Measurements from ENCODE around the gene KCP.

DNA sequence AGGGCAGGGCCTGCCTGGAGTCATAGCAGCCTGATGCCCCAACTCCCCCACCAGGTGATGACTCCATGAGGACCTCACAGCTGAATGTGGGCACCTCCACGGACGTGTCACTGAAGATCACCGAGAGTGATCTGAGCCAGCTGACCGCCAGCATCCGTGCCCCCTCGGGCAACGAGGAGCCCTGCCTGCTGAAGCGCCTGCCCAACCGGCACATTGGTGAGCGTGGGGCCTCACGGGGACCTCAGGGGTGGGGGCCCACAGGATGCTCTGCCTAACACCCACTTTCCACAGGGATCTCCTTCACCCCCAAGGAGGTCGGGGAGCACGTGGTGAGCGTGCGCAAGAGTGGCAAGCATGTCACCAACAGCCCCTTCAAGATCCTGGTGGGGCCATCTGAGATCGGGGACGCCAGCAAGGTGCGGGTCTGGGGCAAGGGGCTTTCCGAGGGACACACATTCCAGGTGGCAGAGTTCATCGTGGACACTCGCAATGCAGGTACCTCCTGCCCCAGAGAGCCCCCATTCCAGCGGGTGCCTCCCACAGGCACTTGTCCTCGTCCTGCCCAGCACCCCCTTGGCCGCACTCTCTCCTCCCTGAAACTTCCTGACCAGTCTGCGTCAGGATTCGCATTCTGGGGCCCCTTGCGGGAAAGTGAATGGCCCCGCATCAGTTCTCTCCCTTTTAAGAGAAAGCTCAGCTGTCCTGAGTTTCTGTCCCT, 57.8 kb downstream of the KCP start:
- TF ChIP-seq CTCF (IDR thresholded peaks at IDR 0.05) (no peak), MYBL2 (CRISPR knock-in tag; IDR thresholded peaks at IDR 0.05) (no peak), FOXK1 (CRISPR knock-in tag; IDR thresholded peaks at IDR 0.05) (no peak)
